Measurements from ENCODE around the gene ANO9. TPM values are rescaled to one million over a fixed set of nuclear protein-coding genes. Genes with fewer than 3 reads are reported as not detected.

Gene ANO9
- total and polyA plus RNA-seq, 8 donors = 4.0 to 28.0 (median 8.0) TPM

GRCh38 chr11:460331-461199, 18.8 kb upstream of the ANO9 start:
- TF ChIP-seq CTCF (IDR thresholded peaks at IDR 0.05) = no peak
- Histone ChIP-seq H3K4me1 (peaks cover 0 to 3% of the 10 kb centered on the region in 2 donors), H3K9me3 (no peaks in the 10 kb centered on the region), H3K4me3 (no peak overlapping the region), H3K27me3 (no peaks in the 10 kb centered on the region), H3K36me3 (peaks cover 0 to 45% of the 10 kb centered on the region in 2 donors), H3K27ac (peak overlapping the region in 1 of 2 donors; percentile 8)
- ATAC-seq (peak; percentile 72), DNase-seq (peak in 1 of 4 donors; percentile 74)
- intact Hi-C loops (cut with DNase I) = no loop called here

GRCh38 chr11:459511-460220, 17.9 kb upstream of the ANO9 start:
- peak in 1 of 4 donors; percentile 61 for DNase-seq
- Histone ChIP-seq H3K4me1 (peaks cover 0 to 3% of the 10 kb centered on the region in 2 donors), H3K27me3 (no peaks in the 10 kb centered on the region), H3K9me3 (no peaks in the 10 kb centered on the region), H3K27ac (no peak overlapping the region), H3K4me3 (no peak overlapping the region), H3K36me3 (peaks cover 0 to 47% of the 10 kb centered on the region in 2 donors)
- intact Hi-C loops (cut with DNase I) = no loop called here
- no peak for TF ChIP-seq CTCF (IDR thresholded peaks at IDR 0.05)
- no peak for ATAC-seq

GRCh38 chr11:457111-457760, 15.4 kb upstream of the ANO9 start:
- Histone ChIP-seq H3K4me3 (no peak overlapping the region), H3K27ac (no peak overlapping the region), H3K9me3 (no peaks in the 10 kb centered on the region), H3K4me1 (peaks cover 0 to 3% of the 10 kb centered on the region in 2 donors), H3K36me3 (peaks cover 0 to 59% of the 10 kb centered on the region in 2 donors), H3K27me3 (no peaks in the 10 kb centered on the region)
- peak in 1 of 4 donors; percentile 37 for DNase-seq
- intact Hi-C loops (cut with DNase I) = no loop called here
- ATAC-seq = no peak
- no peak for TF ChIP-seq CTCF (IDR thresholded peaks at IDR 0.05)

- Histone ChIP-seq H3K27ac (no peak overlapping the region), H3K9me3 (no peaks in the 10 kb centered on the region), H3K36me3 (peaks cover 0 to 56% of the 10 kb centered on the region in 2 donors), H3K4me3 (no peak overlapping the region), H3K27me3 (no peaks in the 10 kb centered on the region), H3K4me1 (peaks cover 2 to 8% of the 10 kb centered on the region in 2 donors)
- DNase-seq (peak in 1 of 4 donors; percentile 43), ATAC-seq (no peak)
- intact Hi-C loops (cut with DNase I) = no loop called here
- TF ChIP-seq CTCF (IDR thresholded peaks at IDR 0.05) = no peak
Observed at GRCh38 chr11:456533-456932, 14.7 kb upstream of the ANO9 start.

Data from left lung (tissue), 10 donors.